Astrocyte (in vitro differentiated cells and primary cell): ENCODE results near the gene SMIM20. TPM values are rescaled to one million over a fixed set of nuclear protein-coding genes. Genes with fewer than 3 reads are reported as not detected.

Experiments used
- DNase-seq: peaks from one replicate; pipeline ENCODE4 v3.0.0-alpha.2; 2010; ENCODE audit warnings: low read depth
- FAIRE-seq: peaks from 2 replicates; lab custom pipeline; 2011; peaks lifted over from hg19 to GRCh38; lab: Jason Lieb, UNC
- H2AFZ ChIP-seq: 2 replicates; pipeline ENCODE4 v1.6.0; 2012; ENCODE audit warnings: low read depth, low read length, inconsistent platforms
- H3K27ac ChIP-seq: 2 replicates; pipeline ENCODE4 v1.5.1; 2011; ENCODE audit warnings: low read depth, low read length, inconsistent platforms
- H3K27me3 ChIP-seq: 2 replicates; pipeline ENCODE4 v1.6.0; 2011; ENCODE audit warnings: low read length, inconsistent platforms; ENCODE audit not compliant: insufficient read depth
- H3K36me3 ChIP-seq: 2 replicates; pipeline ENCODE4 v1.5.1; 2011; ENCODE audit warnings: low read length, inconsistent platforms; ENCODE audit not compliant: insufficient read depth
- H3K4me1 ChIP-seq: 2 replicates; pipeline ENCODE4 v1.5.1; 2011; ENCODE audit warnings: low read length, inconsistent platforms; ENCODE audit not compliant: insufficient read depth
- H3K4me2 ChIP-seq: 2 replicates; pipeline ENCODE4 v1.6.0; 2012; ENCODE audit warnings: low read length, inconsistent platforms
- H3K4me3 ChIP-seq: 2 replicates; pipeline ENCODE4 v1.5.1; 2011; ENCODE audit warnings: low read depth, mild to moderate bottlenecking, low read length, inconsistent platforms; ENCODE audit not compliant: insufficient read depth
- H3K79me2 ChIP-seq: 2 replicates; pipeline ENCODE4 v1.6.0; 2012; ENCODE audit warnings: mild to moderate bottlenecking, low read length, inconsistent platforms; ENCODE audit not compliant: insufficient read depth
- H3K9ac ChIP-seq: 2 replicates; pipeline ENCODE4 v1.6.0; 2012; ENCODE audit warnings: mild to moderate bottlenecking, low read length, inconsistent platforms
- H3K9me3 ChIP-seq: 2 replicates; pipeline ENCODE4 v1.5.1; 2012; ENCODE audit warnings: low read depth, mild to moderate bottlenecking, low read length, inconsistent platforms; ENCODE audit not compliant: insufficient read depth
- H4K20me1 ChIP-seq: 2 replicates; pipeline ENCODE4 v1.6.0; 2012; ENCODE audit warnings: low read length, inconsistent platforms; ENCODE audit not compliant: insufficient read depth
- H3K27ac Mint-ChIP-seq: one replicate; pipeline ENCODE4 v1.8.0; 2021; ENCODE audit warnings: mild to moderate bottlenecking, mixed read lengths; ENCODE audit not compliant: unreplicated experiment
- H3K27me3 Mint-ChIP-seq: one replicate; pipeline ENCODE4 v1.8.0; 2021; ENCODE audit warnings: low read depth, mixed read lengths; ENCODE audit not compliant: unreplicated experiment
- H3K36me3 Mint-ChIP-seq: one replicate; pipeline ENCODE4 v1.8.0; 2021; ENCODE audit warnings: low read depth, mixed read lengths; ENCODE audit not compliant: unreplicated experiment
- H3K4me1 Mint-ChIP-seq: one replicate; pipeline ENCODE4 v1.8.0; 2021; ENCODE audit warnings: low read depth, mixed read lengths; ENCODE audit not compliant: unreplicated experiment
- H3K4me3 Mint-ChIP-seq: one replicate; pipeline ENCODE4 v1.8.0; 2021; ENCODE audit warnings: mild to moderate bottlenecking, moderate library complexity, mixed read lengths; ENCODE audit not compliant: unreplicated experiment
- H3K9me3 Mint-ChIP-seq: one replicate; pipeline ENCODE4 v1.8.0; 2021; ENCODE audit warnings: mild to moderate bottlenecking, mixed read lengths; ENCODE audit not compliant: unreplicated experiment
- EZH2 ChIP-seq: IDR thresholded peaks from 2 replicates; pipeline ENCODE4 v1.6.1; 2012; ENCODE audit warnings: mild to moderate bottlenecking, low read length, inconsistent platforms; ENCODE audit not compliant: insufficient read depth
- total RNA-seq: library from RNA; stranded (reverse); gene quantifications from 2 replicates; pipeline ENCODE4 v1.2.1, GENCODE V29; 2021
- TF ChIP-seq, protein P1 (sequence below): IDR thresholded peaks from 2 replicates; pipeline ENCODE4 v1.5.1; 2011; ENCODE audit warnings: low read depth, mild to moderate bottlenecking, inconsistent platforms, low read length, moderate library complexity; ENCODE audit not compliant: insufficient read depth

SMIM20 gene
- total RNA-seq, 1 donor from 2014 or later: 19.4 TPM

DNA sequence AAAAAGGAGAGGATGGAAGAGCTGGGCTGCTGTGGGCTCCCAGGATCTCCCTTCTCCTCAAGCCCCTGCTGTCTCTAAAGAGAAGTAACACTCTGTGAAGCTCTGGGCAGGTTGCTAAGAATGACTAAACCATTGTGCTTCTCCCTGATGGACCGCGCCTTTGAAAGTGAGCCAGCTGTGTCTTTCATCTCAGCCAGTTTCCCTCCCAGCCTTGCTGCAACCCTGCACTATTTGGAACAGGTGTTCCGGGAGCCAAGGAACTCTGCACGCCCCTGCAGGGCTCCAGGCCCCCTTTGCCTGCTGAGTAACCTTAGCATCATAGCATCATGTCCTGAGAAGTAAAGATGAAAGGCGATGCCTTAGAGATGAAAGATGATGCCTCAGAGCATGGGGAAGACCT is 39.7 kb downstream of the SMIM20 start:
- Histone ChIP-seq H3K27ac (no peak overlapping the region), H2AFZ (peak overlapping the region; percentile 5), H3K4me2 (no peak overlapping the region), H4K20me1 (no peaks in the 10 kb centered on the region), H3K79me2 (no peaks in the 10 kb centered on the region), H3K27me3 (peaks cover 4% of the 10 kb centered on the region), H3K36me3 (no peaks in the 10 kb centered on the region), H3K9ac (no peak overlapping the region), H3K4me1 (peaks cover 8% of the 10 kb centered on the region), H3K9me3 (no peaks in the 10 kb centered on the region), H3K4me3 (no peak overlapping the region)
- no peaks in the 10 kb centered on the region for H3K36me3 Mint-ChIP-seq
- DNase-seq (peak; percentile 54), FAIRE-seq (no peak)
- peaks cover 16% of the 10 kb centered on the region for H3K27me3 Mint-ChIP-seq
- H3K27ac Mint-ChIP-seq: no peak overlapping the region
- H3K4me1 Mint-ChIP-seq: peaks cover 10% of the 10 kb centered on the region
- TF ChIP-seq, protein P1, sequence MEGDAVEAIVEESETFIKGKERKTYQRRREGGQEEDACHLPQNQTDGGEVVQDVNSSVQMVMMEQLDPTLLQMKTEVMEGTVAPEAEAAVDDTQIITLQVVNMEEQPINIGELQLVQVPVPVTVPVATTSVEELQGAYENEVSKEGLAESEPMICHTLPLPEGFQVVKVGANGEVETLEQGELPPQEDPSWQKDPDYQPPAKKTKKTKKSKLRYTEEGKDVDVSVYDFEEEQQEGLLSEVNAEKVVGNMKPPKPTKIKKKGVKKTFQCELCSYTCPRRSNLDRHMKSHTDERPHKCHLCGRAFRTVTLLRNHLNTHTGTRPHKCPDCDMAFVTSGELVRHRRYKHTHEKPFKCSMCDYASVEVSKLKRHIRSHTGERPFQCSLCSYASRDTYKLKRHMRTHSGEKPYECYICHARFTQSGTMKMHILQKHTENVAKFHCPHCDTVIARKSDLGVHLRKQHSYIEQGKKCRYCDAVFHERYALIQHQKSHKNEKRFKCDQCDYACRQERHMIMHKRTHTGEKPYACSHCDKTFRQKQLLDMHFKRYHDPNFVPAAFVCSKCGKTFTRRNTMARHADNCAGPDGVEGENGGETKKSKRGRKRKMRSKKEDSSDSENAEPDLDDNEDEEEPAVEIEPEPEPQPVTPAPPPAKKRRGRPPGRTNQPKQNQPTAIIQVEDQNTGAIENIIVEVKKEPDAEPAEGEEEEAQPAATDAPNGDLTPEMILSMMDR: no peak
- TF ChIP-seq EZH2: no peak
- peaks cover 2% of the 10 kb centered on the region for H3K9me3 Mint-ChIP-seq
- no peak overlapping the region for H3K4me3 Mint-ChIP-seq

DNA sequence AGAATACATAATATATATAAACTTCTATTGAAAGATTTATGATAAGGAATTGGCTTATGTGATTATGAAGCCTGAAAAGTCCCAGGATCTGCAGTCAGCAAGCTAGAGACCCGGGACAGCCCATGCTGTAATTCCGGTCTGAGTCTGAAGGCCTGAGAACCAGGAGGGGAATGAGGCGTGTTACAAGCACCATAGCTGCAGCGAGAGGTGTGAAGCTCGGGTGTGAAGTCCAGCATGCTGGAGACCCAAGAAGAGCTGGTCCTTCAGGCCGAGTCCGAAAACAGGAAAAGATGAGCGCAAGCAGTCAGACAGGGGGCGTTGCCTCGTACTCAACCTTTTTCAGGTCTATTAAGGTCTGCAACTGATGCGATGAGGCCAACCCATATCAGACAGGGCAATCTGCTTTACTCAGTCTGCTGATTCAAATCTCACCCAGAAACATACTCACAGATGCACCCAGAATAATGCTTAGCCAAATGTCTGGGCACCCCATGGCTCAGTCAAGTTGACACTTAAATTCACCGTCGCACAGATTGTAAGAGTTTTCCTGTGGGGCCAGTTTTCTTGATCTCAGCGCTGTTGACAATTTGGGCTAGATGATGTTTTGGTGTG is 40.4 kb downstream of the SMIM20 start:
- Histone ChIP-seq H3K9ac (no peak overlapping the region), H4K20me1 (no peaks in the 10 kb centered on the region), H3K9me3 (no peaks in the 10 kb centered on the region), H2AFZ (no peak overlapping the region), H3K36me3 (no peaks in the 10 kb centered on the region), H3K27ac (no peak overlapping the region), H3K27me3 (peaks cover 4% of the 10 kb centered on the region), H3K4me1 (peaks cover 5% of the 10 kb centered on the region), H3K4me3 (no peak overlapping the region), H3K4me2 (no peak overlapping the region), H3K79me2 (no peaks in the 10 kb centered on the region)
- Mint-ChIP-seq H3K27ac (no peak overlapping the region), H3K4me1 (peaks cover 8% of the 10 kb centered on the region), H3K4me3 (no peak overlapping the region), H3K9me3 (peaks cover 2% of the 10 kb centered on the region), H3K27me3 (peaks cover 19% of the 10 kb centered on the region), H3K36me3 (no peaks in the 10 kb centered on the region)
- FAIRE-seq: no peak
- TF ChIP-seq, protein P1: no peak
- no peak for TF ChIP-seq EZH2
- DNase-seq: no peak

DNA sequence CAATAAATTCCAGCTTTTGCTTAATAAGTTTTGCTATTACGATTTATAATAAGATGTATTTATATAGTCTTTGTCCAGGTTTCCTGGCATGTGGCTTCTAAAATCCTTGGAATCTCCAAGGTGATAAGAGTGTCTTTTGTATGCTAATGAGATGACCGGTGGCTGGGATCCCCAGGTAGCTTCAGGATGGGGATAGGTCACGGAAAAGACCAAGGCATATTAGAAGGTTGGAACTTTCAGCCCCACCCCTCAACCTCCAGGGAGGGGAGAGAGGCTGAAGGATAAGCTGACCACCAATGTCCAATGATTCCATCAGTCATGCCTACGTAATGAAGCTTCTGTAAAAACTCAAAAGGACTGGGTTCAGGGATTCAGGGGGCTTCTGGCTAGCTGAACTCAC is 41.7 kb downstream of the SMIM20 start:
- Mint-ChIP-seq H3K4me3 (no peak overlapping the region), H3K9me3 (peaks cover 2% of the 10 kb centered on the region), H3K27ac (no peak overlapping the region), H3K27me3 (peaks cover 19% of the 10 kb centered on the region), H3K36me3 (no peaks in the 10 kb centered on the region), H3K4me1 (peaks cover 8% of the 10 kb centered on the region)
- Histone ChIP-seq H4K20me1 (no peaks in the 10 kb centered on the region), H3K27me3 (peaks cover 4% of the 10 kb centered on the region), H3K79me2 (no peaks in the 10 kb centered on the region), H3K4me3 (no peak overlapping the region), H2AFZ (no peak overlapping the region), H3K27ac (no peak overlapping the region), H3K9ac (no peak overlapping the region), H3K4me1 (peaks cover 5% of the 10 kb centered on the region), H3K9me3 (no peaks in the 10 kb centered on the region), H3K4me2 (no peak overlapping the region), H3K36me3 (no peaks in the 10 kb centered on the region)
- FAIRE-seq (no peak), DNase-seq (no peak)
- no peak for TF ChIP-seq EZH2
- TF ChIP-seq, protein P1: no peak
